ENCODE measurements around the gene NUP85.

The NUP85 gene

GRCh38 chr17:75262112-75262606, 56.7 kb downstream of the NUP85 start:
- Histone ChIP-seq H3K4me3 (ENCODE audit: low read length) (peak overlapping the region; percentile 88), H3K4me1 (ENCODE audit: control insufficient read depth, low read depth, low read length) (no peaks in the 10 kb centered on the region), H3K36me3 (ENCODE audit: control insufficient read depth, low read depth, low read length) (peaks cover 33% of the 10 kb centered on the region)

GRCh38 chr17:75263055-75263454, 57.6 kb downstream of the NUP85 start:
- Histone ChIP-seq H3K4me1 (ENCODE audit: control insufficient read depth, low read depth, low read length) (peaks cover 3% of the 10 kb centered on the region), H3K27ac (ENCODE audit: low read length) (no peak overlapping the region), H3K4me3 (ENCODE audit: low read length) (peak overlapping the region; percentile 88), H3K36me3 (ENCODE audit: control insufficient read depth, low read depth, low read length) (peaks cover 33% of the 10 kb centered on the region), H3K27me3 (ENCODE audit: control insufficient read depth, insufficient read depth, low read length) (no peaks in the 10 kb centered on the region), H3K9me3 (ENCODE audit: control insufficient read depth, low read depth, low read length) (no peaks in the 10 kb centered on the region), H3K9ac (ENCODE audit: low read length) (no peak overlapping the region)

More at GRCh38 chr17:75262112-75262606, 56.7 kb downstream of the NUP85 start:
- H3K9me3 ChIP-seq (ENCODE audit: control insufficient read depth, low read depth, low read length): no peaks in the 10 kb centered on the region
- H3K27me3 ChIP-seq (ENCODE audit: control insufficient read depth, insufficient read depth, low read length): no peaks in the 10 kb centered on the region
- peak overlapping the region; percentile 95 for H3K9ac ChIP-seq (ENCODE audit: low read length)
- peak overlapping the region; percentile 96 for H3K27ac ChIP-seq (ENCODE audit: low read length)

- peaks cover 7% of the 10 kb centered on the region for H3K4me1 ChIP-seq (ENCODE audit: control insufficient read depth, low read depth, low read length)
- H3K9ac ChIP-seq (ENCODE audit: low read length): no peak overlapping the region
- H3K36me3 ChIP-seq (ENCODE audit: control insufficient read depth, low read depth, low read length): peaks cover 33% of the 10 kb centered on the region
- H3K27me3 ChIP-seq (ENCODE audit: control insufficient read depth, insufficient read depth, low read length): peaks cover 4% of the 10 kb centered on the region
- no peaks in the 10 kb centered on the region for H3K9me3 ChIP-seq (ENCODE audit: control insufficient read depth, low read depth, low read length)
- no peak overlapping the region for H3K27ac ChIP-seq (ENCODE audit: low read length)
- H3K4me3 ChIP-seq (ENCODE audit: low read length): no peak overlapping the region
Observed at GRCh38 chr17:75265614-75266315, 60.3 kb downstream of the NUP85 start.

GRCh38 chr17:75266316-75267152, 61.1 kb downstream of the NUP85 start:
- Histone ChIP-seq H3K9ac (ENCODE audit: low read length) (no peak overlapping the region), H3K27ac (ENCODE audit: low read length) (no peak overlapping the region), H3K27me3 (ENCODE audit: control insufficient read depth, insufficient read depth, low read length) (peaks cover 4% of the 10 kb centered on the region), H3K9me3 (ENCODE audit: control insufficient read depth, low read depth, low read length) (no peaks in the 10 kb centered on the region), H3K4me1 (ENCODE audit: control insufficient read depth, low read depth, low read length) (peaks cover 7% of the 10 kb centered on the region), H3K4me3 (ENCODE audit: low read length) (no peak overlapping the region), H3K36me3 (ENCODE audit: control insufficient read depth, low read depth, low read length) (peaks cover 33% of the 10 kb centered on the region)

- Histone ChIP-seq H3K27ac (ENCODE audit: low read length) (no peak overlapping the region), H3K27me3 (ENCODE audit: control insufficient read depth, insufficient read depth, low read length) (peaks cover 9% of the 10 kb centered on the region), H3K4me3 (ENCODE audit: low read length) (no peak overlapping the region), H3K36me3 (ENCODE audit: control insufficient read depth, low read depth, low read length) (peaks cover 33% of the 10 kb centered on the region), H3K9ac (ENCODE audit: low read length) (no peak overlapping the region), H3K4me1 (ENCODE audit: control insufficient read depth, low read depth, low read length) (peaks cover 7% of the 10 kb centered on the region), H3K9me3 (ENCODE audit: control insufficient read depth, low read depth, low read length) (no peaks in the 10 kb centered on the region)
Observed at GRCh38 chr17:75267153-75267410, 61.6 kb downstream of the NUP85 start.

GRCh38 chr17:75267411-75268232, 62.1 kb downstream of the NUP85 start:
- H3K27ac ChIP-seq (ENCODE audit: low read length): no peak overlapping the region
- H3K27me3 ChIP-seq (ENCODE audit: control insufficient read depth, insufficient read depth, low read length): peaks cover 11% of the 10 kb centered on the region
- peaks cover 7% of the 10 kb centered on the region for H3K4me1 ChIP-seq (ENCODE audit: control insufficient read depth, low read depth, low read length)
- H3K9me3 ChIP-seq (ENCODE audit: control insufficient read depth, low read depth, low read length): no peaks in the 10 kb centered on the region
- H3K9ac ChIP-seq (ENCODE audit: low read length): no peak overlapping the region
- no peak overlapping the region for H3K4me3 ChIP-seq (ENCODE audit: low read length)
- H3K36me3 ChIP-seq (ENCODE audit: control insufficient read depth, low read depth, low read length): peaks cover 35% of the 10 kb centered on the region

- Histone ChIP-seq H3K36me3 (ENCODE audit: control insufficient read depth, low read depth, low read length) (peaks cover 25% of the 10 kb centered on the region), H3K27me3 (ENCODE audit: control insufficient read depth, insufficient read depth, low read length) (peaks cover 11% of the 10 kb centered on the region), H3K9ac (ENCODE audit: low read length) (peak overlapping the region; percentile 69), H3K27ac (ENCODE audit: low read length) (no peak overlapping the region), H3K9me3 (ENCODE audit: control insufficient read depth, low read depth, low read length) (no peaks in the 10 kb centered on the region), H3K4me1 (ENCODE audit: control insufficient read depth, low read depth, low read length) (peaks cover 7% of the 10 kb centered on the region), H3K4me3 (ENCODE audit: low read length) (peak overlapping the region; percentile 79)
Observed at GRCh38 chr17:75269844-75270217, 64.4 kb downstream of the NUP85 start.

- Histone ChIP-seq H3K9me3 (ENCODE audit: control insufficient read depth, low read depth, low read length) (no peaks in the 10 kb centered on the region), H3K4me3 (ENCODE audit: low read length) (peak overlapping the region; percentile 79), H3K36me3 (ENCODE audit: control insufficient read depth, low read depth, low read length) (peaks cover 22% of the 10 kb centered on the region), H3K27me3 (ENCODE audit: control insufficient read depth, insufficient read depth, low read length) (peaks cover 11% of the 10 kb centered on the region), H3K9ac (ENCODE audit: low read length) (peak overlapping the region; percentile 69), H3K4me1 (ENCODE audit: control insufficient read depth, low read depth, low read length) (peaks cover 7% of the 10 kb centered on the region), H3K27ac (ENCODE audit: low read length) (no peak overlapping the region)
Observed at GRCh38 chr17:75270218-75270965, 64.9 kb downstream of the NUP85 start.

- Histone ChIP-seq H3K9ac (ENCODE audit: low read length) (peak within 1 kb of the TSS; percentile 69), H3K36me3 (ENCODE audit: control insufficient read depth, low read depth, low read length) (peaks cover 18% of the 10 kb centered on the region), H3K4me1 (ENCODE audit: control insufficient read depth, low read depth, low read length) (peaks cover 7% of the 10 kb centered on the region), H3K27me3 (ENCODE audit: control insufficient read depth, insufficient read depth, low read length) (peaks cover 11% of the 10 kb centered on the region), H3K9me3 (ENCODE audit: control insufficient read depth, low read depth, low read length) (no peaks in the 10 kb centered on the region), H3K27ac (ENCODE audit: low read length) (no peak within 1 kb of the TSS), H3K4me3 (ENCODE audit: low read length) (peak within 1 kb of the TSS; percentile 79)
Observed at GRCh38 chr17:75270966-75271232, 65.4 kb downstream of the NUP85 start, which contains the start of gene MIF4GD. TSS of gene MIF4GD (minus strand) at chr17:75271231. CDS start at chr17:75270195, 1,036 bp downstream.

GRCh38 chr17:75271233-75271954, 65.9 kb downstream of the NUP85 start:
- Histone ChIP-seq H3K9me3 (ENCODE audit: control insufficient read depth, low read depth, low read length) (no peaks in the 10 kb centered on the region), H3K36me3 (ENCODE audit: control insufficient read depth, low read depth, low read length) (peaks cover 13% of the 10 kb centered on the region), H3K27me3 (ENCODE audit: control insufficient read depth, insufficient read depth, low read length) (peaks cover 11% of the 10 kb centered on the region), H3K4me3 (ENCODE audit: low read length) (peak overlapping the region; percentile 75), H3K27ac (ENCODE audit: low read length) (no peak overlapping the region), H3K4me1 (ENCODE audit: control insufficient read depth, low read depth, low read length) (peaks cover 7% of the 10 kb centered on the region), H3K9ac (ENCODE audit: low read length) (peak overlapping the region; percentile 59)
